Limb (tissue), 2 donors: ENCODE results near the gene CABLES2.
A peak's percentile ranks its signal among the peaks of the same experiment; 100 is the strongest.

ENCODE experiments used
- DNase-seq, 2 donors: peaks; one replicate each; pipeline ENCODE4 v3.0.0-alpha.2; 2016; ENCODE audit errors: extremely low spot score in 2 of 2

Gene CABLES2

DNA sequence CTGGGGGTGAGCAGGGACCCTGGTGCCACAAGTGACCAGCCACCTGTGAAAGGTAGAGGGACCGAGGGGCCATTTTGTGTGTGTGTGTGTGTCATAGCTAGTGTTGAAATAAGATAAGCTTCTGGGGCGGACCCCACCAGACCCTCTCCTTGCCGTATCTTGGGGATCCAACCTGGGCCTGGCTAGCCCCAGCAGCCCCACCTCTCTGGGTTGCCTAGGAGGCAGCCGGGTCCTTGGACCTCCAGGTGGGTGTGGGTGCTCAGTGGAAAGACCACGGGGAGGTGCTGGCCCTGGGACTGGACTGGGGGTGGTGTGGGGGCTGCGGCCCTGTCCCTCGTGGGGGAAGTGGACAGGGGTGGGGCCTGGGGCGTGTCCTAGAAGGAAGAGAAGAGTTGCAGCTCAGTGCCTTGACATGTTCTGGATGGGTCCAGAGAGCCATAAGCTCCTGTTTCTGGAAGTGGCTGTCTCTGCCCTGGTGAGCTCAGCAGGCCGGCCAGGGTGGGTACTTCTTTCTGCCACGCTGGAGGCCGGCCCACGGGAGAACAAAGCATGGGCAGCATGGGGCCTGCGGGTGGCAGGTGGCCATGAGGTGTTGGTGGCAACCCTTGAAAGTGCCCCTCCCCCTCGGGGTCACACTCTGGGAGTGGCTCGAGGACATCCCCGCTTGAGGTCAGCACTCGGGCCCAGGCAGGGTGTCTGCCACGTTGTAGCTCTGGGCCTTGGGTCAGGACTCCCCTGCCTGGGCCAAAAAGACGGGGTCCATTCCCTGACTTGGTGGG, 11.8 kb upstream of the CABLES2 start:
- DNase-seq, result no peak

DNA sequence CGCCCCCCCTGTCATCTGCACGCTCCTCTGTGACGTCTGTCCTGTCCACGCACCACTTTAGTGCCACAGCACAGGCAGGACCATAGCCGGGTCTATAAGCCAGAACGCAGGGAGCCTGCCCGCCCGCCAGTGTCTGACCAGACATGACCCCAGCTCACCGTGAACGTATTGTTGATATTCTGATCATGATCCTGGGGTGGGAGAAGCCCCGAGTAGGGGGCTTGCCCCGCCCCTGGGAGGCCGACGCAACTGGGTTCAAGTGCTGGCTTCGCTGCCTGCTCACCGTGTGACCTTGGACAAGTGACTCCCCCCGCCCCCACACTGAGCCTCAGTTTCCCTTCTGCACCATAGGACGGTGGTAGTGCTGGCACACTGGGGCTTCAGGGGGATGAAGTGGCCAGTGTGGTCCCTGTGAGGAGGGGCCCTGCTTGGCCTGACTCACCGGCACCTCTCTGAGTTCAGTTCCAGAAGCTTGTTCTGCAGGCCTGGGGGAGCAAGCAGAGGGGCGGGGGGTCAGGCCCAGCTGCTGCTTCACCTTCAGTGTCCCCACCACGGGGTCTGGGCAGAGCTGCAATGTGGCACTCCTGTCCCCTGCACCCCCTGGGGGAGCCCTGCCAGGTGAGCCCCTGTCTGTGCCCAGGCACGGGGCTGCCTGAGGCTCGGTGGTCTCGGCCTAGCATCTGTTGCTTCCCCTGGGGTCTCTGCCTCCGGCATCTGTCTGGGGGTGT, 11.1 kb upstream of the CABLES2 start:
- DNase-seq, result no peak

DNA sequence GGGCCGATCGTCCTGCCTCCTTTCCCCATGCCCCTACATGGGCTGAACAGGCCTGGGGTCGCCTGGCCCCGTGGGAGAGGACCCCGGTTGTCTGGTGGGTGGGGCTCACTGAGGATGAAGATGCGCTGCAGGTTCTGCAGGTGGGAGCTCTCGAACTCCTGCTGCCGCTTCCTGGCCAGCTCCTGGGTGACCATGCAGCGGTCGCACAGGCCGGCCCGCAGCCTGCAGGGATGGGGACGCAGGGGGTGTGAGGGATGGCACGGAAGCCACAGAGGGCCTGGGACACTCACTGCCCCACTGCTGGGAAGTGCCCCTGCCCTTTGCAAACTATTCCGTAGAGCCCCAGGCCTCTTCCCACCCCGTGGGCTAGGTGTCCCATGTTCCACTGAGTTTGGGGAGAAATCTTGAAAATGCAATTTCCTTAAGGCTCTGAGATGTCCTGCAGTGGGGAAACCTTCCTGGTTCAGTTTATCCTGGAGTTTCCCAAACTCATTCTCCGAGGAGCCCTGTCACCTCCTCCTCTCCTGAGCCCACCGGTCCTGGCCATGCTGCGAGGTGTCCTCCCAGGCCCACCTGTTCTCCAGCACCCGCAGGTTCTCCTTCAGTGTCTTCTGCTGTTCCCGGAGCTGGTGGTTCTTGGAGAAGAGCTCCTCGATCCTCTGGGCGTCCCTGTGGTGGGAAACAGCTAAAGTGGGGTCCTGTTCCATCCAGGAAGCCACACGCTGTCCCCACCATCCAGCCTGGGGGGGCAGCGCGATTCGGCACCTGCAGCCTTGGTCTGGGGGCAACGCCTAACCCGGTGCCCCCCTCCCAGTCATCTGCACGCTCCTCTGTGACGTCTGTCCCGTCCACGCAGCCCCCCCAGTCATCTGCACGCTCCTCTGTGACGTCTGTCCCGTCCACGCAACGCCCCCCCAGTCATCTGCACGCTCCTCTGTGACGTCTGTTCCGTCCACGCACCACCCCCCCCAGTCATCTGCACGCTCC, 9.9 kb upstream of the CABLES2 start:
- DNase-seq, result no peak

DNA sequence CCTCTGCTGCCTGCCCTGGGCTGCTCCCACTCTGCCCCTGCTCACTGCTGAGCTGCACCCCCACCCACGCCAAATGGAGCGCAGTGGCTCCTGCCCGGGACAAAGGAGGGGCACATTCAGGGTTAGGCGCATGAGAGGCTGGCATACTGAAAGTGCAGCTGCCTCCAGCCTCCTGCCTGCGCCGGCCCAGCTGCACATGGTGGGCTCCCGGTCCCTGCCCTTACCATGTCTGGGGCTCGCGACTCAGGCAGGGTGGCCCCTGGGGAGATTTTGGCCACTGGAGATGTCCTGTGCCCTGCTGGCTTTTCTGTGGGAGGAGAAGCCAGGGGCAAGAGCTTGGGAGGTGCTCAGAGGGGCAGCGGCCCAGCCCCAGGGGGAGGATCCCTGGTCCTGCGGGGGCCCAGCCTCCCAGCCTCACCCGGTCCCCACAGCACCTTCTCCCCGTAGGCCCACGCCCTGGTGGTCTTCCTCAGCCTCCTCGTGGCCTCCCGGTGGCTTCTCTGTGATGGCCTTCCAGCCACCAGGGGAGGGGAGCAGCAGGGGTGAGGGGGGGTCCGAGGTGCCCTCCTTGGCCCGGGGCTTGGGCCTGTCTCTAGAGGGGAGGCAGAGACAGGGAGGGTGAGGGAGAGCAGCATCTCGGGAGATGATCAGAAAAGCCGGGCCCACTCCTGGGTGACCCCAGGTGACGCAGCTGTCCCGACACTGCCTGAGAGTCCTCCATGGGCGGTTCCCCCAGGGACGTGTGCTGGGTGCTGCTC, 8.4 kb upstream of the CABLES2 start:
- DNase-seq, result no peak

DNA sequence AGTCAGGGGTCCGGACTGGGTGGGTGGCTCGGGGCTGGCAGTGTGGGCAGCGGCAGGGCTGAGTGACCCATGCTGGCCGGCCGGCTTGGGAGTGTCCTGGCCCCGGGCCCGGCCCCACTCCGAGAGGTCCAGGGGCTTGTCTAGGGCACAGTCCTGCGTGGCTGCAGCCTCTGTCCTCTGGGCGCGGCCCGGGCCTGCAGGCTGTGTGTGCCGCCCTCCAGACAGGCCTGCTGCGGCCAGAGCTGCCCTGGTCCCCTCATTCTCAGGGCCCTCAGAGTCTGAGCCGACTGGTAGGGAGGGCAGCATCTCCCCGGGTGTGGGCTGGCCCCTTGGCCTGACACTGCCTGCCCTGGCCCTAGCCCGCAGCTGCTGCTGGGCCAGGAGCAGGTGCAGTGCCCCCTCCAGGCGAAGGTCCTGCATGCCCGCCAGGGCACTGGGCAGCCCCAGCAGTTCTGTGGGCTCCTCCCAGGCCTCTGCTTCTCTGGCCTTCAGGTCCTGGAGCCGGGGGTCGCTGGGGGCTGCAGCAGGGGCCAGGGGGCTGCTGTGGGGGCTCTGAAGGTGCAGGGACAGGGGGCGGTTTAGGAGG, 6.9 kb upstream of the CABLES2 start:
- no peak for DNase-seq

DNA sequence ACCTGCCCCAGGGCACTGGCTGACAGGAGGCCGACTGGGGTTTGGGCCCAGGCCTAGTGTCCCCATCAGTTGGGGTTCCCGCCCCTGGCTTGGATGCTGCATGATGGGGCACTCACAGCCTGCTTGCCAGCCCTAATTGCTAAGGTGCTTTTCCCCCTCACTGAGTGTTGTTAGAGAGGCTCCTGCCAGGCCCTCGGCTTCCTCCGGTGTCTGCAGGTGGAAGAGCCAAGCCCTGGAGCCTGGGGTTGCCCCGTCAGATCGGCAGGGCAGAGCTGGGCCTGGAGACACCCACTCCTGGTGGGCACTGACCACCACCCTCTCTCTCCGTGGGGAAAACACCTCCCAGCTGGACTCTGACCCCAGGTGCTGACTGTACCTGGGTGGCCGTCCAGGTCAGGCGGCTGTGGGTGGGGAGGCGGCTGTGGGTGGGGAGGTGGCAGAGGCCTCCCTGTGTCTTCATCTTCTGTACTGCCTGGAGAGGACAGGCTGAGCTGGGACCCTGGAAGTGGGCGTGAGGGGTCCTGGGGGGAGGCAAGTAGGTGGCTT, 6.0 kb upstream of the CABLES2 start:
- DNase-seq, result no peak

DNA sequence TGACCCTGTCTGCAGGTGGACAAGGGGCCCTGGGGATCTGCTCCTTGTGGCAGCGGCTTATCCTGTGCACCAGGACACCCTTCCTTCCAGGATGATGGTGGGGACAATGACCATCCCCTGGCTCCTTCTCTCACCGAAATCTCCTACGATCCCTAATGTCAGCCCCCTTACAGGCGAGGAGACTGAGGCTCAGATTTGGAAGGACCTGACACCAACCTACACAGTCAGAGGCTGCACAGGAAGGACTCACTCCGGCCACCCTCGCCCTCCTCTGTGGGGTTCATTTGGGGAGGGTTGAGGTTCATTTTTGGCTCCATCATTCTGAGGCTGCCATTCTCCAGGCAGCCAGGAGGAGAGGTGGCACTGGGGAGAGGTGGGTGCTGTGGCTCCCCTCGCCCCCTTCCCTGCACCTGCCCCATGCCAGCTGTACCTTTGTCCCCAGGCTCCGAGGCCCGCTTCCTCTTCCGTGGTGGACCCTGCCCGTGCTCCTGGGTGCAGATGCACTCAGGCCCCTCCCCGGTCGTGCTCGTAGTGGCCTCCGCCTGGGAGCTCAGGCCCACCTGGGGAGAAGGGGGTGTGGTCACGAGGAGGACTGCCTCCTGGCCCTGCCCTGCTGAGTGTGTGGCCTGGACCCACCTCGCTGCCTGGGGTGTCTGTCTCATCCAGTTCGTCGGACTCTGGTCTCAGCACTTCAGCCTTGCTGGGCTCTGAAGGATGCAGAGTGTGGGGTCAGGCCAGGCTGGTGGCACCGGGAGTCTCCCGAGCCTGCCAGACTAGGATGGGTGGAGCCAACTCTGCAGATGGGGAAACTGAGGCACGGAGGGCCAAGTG, 5.3 kb upstream of the CABLES2 start:
- DNase-seq, result no peak

DNA sequence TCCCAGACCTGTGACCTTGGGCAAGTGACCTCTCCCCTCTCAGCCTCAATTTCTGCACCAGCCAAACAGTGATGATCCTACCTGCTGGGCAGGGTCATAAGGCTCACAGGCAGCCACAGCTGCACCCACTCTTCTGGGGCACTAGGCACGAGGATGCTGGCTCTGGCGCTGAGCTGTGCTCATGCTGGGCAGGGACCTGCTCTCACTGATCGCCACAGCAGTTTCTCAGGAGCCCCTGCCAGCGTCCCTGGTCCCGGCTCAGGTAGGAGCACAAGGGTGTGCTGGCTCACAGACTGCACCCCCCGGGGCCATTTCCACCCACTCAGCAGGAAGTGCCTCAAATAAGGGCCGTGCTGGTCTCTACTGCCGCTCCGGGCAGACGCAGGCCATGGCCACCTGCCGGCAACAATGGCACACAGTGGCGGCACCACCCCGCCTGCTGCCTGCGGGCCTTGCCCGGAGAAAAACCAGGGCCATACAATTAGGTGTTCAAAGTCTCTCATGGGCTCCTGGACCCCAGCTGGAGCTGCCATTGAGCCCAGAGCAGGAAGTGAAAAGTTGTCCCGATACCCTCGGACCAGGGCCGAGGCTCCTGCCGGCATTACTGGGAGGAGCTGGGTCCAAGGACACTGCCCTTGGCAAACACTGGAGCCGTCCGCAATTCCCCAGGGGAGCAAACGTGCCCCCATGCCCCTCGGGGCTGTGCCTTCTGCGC, 4.6 kb upstream of the CABLES2 start:
- DNase-seq, result no peak

DNA sequence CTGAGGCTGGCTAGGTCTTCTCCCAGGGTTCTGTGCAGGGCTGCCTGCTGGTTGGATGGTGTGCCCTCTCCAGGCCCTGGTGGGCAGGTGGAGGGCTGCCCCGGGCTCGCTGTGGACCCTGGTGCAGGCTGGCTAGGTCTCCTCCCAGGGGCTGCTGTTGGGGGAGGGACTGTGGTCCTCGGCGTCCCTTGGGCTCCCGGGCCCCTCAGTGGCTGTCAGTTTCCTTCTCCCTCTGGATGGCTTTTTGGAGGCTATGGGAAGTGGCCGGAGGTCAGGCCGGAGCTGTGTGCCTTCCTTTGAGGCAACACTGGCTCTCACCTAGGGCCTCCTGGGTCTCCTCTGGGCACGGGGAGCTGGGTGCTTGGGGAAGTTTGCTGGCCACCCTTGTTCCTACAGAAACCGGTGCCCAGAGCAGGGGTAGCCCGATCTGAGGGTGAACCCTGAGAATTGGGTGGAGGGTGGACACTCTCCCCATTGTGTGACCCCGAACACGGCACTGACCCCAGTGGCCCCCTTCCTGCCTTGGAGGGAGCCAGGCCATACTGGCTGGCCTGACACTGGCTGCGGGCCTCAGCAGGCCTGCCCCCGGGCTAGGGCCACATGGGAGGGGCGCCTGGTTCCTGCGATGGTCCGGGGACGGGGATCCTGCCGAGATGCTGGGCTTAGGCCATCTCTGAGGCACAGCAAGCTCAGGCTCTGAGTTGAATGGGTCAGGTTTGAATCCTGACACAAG, 3.8 kb upstream of the CABLES2 start:
- DNase-seq, result no peak

DNA sequence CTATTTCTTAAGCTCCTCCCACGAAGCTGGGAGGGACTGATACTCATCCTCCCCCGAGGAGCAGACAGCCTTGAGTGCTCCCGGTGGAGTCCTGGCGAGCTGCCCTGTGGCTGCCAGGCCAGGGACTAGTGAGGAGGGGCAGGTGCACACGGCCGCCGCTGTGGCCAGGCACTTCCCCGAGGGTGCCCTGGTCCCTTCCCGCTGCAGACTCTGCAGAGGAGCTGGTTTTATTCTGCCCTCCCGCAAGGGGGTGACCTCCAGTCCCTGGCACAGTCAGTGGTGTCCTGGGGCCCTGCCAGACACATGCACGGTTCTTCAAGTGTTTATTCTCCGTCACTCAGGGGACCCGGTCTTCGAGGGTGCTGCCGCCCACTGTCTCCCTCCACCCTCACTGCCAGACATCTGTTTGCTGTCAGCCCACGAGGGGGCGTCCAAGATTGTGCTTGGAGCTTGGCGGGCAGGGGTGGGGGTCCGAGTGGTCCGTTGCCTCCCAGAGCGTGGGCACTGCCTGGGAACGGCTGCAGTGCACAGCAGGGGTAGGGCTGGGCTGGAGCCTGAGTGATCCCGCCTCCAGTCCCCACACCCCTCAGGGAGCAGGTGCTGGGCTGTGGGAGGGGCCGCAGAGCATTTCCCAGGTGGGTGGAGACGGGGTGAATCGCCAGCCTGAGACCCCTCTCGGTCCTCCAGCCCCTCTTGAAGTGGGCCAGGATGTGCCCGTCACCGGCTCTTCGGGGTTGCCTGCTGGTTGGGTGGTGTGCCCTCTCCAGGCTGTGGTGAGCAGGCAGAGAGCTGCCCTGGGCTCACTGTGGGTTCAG, 3.1 kb upstream of the CABLES2 start:
- DNase-seq, result peak in 1 of 2 donors; percentile 77

DNA sequence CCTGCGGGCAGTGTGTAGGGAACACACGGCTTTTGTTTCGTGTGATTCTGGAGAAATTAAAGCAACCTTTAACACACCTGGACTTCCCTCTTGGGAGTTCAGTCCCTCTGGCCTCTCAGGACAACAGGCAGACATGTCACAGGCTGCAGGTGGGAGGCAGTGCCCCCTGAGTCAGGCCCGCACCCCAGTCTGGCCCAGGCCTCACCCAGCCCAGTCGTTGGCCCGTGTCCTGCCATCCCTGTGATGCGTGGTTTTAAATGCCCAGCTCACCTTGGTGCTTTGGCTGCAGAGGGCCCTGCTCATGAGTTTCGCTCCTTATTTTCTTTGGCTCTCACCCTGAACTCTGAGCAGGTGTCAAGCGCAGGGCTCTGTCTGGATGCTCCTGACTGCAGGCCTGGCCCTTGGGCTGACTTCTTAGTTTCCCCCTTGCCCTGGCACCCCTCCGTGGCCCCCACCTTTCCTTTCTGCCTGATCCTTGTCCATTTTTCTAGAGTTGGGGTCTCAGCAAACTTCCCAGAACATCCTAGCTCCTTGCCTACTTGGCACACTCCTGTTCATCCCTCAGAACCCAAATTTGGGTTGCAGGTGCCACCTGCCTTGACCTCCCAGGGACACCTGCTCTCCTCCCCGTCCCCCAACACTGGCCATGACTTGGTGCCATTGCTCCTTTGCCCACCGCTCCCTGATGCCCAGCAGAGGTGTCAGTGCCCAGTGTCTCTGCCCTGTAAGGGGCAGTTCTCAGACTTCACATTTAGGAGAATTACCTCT, 2.2 kb upstream of the CABLES2 start:
- no peak for DNase-seq

DNA sequence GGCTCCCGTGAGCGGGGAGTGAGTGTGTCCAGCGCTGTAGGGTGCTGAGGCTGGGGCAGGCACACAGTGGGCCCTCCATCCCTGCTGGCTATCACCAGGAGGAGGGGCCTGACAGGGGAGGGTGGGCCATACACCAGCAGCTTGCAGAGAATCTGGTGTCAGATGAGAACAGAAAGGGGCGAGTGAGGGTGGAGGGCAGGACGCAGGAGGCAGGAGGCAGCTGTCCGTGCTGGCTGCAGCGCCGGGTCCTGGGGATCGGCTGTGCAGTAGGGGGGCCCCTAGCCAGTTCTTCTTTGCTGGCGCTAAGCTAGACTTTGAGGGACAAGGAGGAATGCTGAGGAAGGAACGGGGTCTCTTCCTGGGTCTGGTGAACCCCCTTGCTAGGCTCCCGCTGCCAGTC, 1.6 kb upstream of the CABLES2 start:
- DNase-seq, result no peak

DNA sequence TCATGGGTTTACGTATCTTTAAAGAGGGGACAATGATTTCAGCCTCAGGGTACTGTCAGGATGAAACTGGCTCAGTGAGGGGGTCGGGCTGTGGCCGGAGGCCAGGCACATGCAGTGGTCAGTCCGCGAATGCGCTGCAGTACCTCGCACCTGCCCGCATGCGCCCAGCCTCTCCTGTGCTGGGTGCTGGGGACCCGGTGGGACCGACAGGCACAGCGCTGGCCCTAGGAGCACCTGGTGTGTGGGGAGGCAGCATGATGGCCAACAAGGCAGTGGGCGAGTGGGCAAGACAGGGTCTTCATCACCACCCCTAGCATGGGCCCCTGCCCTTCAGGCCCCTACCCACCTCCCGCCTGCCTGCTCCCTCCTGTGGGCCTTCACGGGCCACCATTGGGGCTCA, 970 bp upstream of the CABLES2 start:
- no peak for DNase-seq

DNA sequence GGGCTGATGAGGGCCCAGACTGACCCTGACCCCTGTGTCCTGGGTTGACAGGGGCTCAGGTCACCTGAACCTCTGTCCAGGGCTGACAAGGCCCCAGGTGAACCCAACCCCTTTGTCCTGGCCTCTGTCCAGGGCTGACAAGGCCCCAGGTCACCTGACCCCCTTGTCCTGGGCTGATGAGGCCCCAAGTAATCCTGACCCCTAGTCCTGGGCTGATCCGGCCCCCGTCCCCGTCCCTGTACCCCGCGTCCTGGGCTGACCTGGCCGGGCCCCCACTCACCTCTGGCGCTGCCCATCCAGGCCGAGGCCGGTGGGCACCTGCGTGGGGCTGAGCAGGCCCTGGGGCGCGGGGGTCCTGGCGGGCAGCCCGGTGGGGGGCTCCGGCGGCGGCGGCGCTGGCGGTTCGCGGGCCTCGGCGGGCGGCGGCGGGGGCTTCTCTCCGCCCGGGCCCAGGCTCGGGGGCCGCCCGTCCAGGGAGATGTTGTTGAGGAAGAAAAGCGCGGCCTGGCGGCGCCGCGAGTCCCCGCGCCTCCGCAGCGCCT, 379 bp downstream of the CABLES2 start:
- no peak for DNase-seq

DNA sequence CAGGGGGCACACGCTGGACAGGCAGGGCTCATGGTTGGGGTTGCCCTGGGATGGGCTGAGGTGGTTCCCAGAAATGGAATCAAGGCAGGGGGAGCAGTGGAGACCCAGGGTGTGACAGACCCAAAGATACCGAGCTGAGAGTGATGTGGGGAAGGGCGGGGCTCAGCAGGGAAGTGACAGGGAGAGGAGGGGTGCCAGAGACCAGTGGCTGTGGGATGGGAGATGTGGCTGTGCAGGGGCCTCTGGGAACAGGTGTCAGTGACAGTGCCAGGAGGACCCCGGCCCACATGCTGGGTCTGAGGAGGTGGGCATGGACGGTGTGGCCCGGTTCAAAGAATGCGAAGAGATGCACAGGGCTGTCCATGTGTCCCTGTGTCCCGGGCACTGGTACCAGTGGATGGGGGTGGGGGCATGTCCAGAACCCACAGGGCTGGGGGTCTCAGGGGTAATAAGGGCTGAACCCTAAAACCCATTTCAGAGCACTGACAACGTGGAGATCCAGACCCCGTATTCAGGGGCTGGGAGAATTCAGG, 1.0 kb downstream of the CABLES2 start:
- no peak for DNase-seq
